Medulla oblongata (tissue), 1 donor: ENCODE measurements around the gene XBP1.
"Not testable (repeated sequence)": the region's sequence is repeated elsewhere in the genome, so short reads cannot be mapped to it uniquely, and the experiment has no call there.

Source experiments
- DNase-seq: peaks from one replicate; pipeline ENCODE4 v3.0.0-alpha.2; 2015; ENCODE audit errors: extremely low spot score

Gene XBP1

GRCh38 chr22:28792491-28793383, 7.6 kb downstream of the XBP1 start:
- DNase-seq = no peak

- DNase-seq = no peak
These were observed 8.4 kb downstream of the XBP1 start for GRCh38 chr22:28791841-28792490.

DNA sequence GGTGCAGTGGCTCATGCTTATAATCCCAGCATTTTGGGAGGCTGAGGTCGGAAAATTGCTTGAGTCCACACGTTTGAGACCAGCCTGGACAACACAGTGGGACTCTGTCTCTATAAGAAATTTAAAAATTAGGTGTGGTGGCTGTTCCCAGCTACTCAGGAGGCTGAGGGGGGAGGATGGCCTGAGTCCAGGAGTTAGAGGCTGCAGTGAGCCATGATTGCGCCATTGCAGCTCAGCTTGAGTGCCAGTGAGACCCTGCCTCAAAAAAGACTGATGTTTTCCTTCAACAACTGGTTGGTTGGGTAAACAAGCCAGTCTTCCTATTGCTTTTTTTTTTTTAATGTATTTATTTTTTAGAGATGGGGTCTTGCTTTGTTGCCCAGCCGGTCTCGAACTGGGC, 9.2 kb downstream of the XBP1 start:
- DNase-seq = no peak

DNA sequence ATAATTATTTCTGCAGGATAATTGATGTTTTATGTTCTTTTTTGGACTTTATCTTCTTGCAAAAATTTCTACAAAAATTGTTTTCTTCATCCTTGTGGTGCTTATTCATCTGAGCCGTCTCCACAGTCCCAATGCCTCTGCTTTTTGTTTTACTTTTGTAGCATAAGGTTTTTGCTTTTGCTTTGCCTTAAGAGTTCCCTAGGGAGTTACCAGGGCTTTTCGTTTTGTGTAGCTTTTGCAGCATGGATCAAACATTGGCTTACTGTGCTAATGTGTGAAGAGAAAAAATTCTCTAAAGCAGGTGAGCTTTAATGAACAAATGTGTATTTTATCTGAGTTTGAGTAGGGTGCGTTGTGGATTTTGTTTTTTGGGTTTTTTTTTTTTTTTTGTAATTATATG, 11.8 kb downstream of the XBP1 start:
- no peak for DNase-seq

DNA sequence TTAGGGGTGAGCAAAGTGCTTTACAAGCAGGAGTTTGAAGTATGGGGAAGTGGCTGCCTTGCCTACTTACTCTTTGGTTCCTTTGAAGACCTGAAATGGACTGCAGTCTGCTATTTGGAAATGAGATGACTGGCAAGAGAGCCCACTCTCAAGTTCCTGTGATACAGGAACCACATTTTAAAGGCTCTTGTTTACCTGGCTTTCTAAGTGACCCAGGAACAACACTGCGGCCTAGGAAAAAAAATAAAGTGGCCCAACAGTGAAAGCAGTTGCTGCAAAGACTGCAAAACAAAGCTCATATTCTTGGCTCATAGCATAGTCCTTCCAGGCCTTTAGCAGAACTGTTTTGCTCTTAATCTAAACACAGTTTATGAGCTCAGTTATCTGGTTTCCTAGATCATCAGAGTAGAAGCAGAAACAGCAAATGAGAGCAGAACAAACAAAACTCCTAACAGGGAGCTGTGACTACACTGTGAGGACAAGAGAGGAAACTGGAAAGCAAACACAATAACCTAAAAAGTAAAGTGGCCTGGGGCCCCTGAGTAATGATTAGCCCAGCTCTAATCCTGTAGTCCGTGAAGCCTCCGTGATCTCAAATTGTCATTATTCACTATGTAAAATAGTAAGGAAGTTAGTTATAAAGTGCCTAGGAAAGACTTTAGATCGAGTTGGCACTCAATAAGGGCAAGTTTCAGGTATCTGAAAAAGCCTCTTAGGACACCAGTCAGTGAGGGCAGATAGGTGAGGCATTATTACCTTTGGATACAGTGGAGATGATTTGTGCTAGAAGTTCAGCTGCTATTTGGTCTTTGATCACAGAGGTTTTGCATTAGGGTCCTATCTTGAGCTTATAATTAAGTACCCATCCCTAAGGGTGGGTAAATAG, 16.3 kb downstream of the XBP1 start:
- no peak for DNase-seq

DNA sequence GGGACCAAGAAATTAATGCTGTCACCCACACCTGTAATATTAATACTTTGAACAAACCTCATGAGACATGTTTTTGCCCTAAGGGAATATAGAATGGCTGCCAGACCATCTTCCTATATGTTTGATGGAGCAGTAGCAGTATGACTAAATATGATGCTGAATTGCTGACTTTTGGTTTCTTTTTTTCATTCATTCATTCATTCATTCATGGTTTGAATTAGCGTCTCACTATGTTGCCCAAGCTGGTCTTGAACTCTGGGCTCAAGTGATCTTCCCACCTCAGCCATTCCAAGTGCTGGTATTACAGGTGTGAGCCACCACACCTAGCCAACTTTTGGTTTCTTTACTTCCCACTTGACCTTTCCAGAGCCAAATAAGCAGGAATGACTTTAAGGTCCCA, 20.1 kb downstream of the XBP1 start:
- DNase-seq = no peak

- DNase-seq = no peak
These were observed 20.5 kb downstream of the XBP1 start for GRCh38 chr22:28779833-28780232.

DNA sequence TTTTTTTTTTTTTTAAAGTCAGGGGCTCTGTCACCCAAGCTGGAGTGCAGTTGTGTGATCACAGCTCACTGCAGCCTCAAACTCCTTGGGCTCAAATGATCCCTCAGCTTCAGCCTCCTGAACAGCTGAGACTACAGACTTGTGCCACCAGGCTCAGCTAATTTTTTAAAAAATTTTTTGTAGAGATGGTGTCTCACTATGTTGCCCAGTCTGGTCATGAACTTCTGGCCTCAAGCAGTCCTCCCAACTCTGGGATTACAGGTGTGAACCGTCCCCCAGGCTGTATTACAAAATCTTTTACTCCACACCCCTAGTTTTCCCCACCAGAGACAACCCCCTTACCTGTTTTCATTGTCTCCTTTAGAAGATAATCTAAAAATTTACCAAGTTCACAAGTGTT, 26.0 kb downstream of the XBP1 start:
- DNase-seq = no peak

- DNase-seq = no peak
These were observed 26.9 kb downstream of the XBP1 start for GRCh38 chr22:28773461-28773867.

DNA sequence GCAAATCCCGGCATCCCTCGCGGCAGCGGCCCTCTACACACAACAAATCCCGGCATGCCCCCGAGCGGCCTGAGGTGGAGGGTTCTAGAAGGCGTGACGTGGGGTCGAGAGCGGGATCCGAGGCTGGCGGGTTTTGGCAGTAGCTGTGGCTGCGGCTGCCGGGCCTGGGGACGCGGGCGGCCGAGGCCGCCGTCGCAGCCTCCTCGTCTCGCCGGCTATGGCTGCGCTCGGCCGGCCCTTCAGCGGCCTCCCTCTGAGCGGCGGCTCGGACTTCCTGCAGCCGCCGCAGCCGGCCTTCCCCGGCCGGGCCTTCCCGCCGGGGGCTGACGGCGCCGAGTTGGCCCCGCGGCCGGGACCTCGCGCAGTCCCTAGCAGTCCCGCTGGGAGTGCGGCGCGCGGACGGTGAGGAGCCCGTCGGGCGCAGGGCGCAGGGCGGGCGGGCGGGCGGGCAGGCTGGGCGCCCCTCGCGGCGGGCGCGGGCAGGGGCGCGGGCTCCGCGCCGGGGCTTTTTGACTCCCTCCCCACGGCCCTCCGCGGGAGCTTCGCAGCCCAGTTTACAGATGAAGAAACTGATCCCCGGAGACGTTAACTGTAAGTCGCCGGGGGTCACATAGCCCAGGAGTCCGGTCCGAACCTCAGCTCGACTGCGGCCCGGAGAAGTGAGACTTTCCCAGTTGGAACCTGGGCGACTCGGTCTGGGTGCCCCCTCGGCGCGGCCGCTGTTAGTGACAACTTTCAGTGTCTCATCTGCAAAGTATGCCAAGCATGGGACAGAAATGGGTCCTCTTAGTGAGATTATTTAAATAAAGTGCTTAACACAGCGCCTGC, 27.5 kb downstream of the XBP1 start, which contains the start of gene CCDC117:
Gene CCDC117, plus strand, starts transcription at position 63 of the 828 bp plus-strand sequence. Its CDS starts 155 bp downstream, at position 218.
- DNase-seq = peak; percentile 98

DNA sequence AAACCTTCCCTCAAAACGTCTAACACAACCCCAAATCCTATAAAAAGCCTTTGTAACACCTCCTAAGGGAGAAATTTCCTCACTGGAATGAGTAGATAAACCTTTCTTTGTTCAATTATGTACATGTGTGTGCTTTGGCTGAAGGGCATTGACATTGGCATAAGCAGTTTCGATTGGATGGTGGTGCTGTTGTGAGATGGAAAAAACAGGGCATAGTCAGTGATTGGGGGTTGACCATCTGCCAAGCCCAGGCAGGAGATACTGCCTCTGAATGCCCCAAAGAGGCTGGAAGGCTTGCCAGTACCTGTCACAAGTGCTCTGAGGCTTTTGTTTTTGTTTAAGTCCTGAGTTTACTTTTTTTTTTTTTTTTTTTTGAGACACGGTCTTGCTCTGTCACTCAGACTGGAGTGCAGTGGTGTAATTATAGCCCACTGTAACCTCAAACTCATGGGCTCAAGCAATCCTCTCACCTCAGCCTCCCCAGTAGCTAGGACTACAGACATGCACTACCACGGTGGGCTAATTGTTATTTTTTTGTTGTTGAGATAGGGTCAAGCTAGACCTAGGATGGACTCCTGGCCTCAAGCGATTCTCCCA, 29.1 kb downstream of the XBP1 start:
- DNase-seq = no peak

GRCh38 chr22:28769394-28770085, 30.8 kb downstream of the XBP1 start:
- DNase-seq = no peak

DNA sequence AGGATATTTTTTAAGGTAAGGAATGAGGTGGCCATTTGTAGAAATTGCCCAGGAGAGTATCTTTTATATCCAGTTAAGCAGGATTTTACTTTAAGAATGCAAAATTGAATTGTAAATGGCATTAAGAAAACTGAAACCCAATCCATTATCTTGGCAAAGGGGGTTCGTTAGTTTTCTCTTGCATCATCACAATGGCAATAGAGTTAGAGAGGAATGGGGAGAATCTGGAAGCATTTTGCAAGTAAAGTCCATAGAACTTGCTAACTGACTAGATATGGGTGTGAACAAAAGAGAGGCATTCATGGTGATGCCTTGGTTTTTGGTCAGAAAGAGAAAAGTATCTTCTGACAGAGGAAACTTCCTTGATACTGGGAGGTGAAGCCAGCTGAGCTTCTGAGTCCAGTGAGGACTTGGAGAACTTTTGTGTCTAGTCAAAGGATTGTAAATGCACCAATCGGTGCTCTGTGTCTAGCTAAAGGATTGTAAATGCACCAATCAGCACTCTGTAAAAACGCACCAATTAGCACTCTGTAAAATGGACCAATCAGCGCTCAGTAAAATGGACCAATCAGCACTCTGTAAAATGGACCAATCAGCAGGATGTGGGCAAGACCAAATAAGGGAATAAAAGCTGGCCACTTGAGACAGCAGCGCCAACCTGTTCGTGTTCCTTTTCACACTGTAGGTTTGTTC, 31.5 kb downstream of the XBP1 start:
- DNase-seq = no peak

DNA sequence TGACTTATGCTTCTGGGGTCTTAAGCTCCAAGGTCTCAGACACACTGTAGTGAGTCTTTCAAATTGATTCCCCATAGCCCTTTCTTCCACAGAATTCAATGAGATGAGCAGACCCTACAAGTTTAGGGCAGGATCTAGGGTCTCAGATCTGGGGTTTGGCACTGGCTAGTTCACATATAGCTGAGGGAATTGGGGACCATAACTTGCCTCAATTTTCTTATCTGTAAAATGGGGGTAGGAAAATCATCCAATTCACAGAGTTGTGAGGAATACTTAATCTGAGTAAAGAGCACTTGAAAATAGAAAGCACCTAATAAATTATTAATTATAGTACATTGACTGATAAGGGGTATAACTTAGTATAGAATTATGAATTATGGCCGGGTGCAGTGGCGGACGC, 33.7 kb downstream of the XBP1 start:
- DNase-seq = no peak

GRCh38 chr22:28762000-28762399, 38.4 kb downstream of the XBP1 start:
- DNase-seq = not testable (repeated sequence)

DNA sequence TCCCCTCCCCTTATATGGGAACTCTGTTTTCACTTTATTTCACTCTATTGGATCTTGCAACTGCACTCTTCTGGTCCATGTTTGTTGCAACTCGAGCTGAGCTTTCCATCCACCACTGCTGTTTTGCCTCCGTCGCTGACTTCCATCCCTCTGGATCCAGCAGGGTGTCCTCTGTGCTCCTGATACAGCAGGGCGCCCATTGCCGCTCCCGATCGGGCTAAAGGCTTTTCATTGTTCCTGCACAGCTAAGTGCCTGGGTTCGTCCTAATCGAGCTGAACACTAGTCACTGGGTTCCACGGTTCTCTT, 39.0 kb downstream of the XBP1 start:
- no peak for DNase-seq

DNA sequence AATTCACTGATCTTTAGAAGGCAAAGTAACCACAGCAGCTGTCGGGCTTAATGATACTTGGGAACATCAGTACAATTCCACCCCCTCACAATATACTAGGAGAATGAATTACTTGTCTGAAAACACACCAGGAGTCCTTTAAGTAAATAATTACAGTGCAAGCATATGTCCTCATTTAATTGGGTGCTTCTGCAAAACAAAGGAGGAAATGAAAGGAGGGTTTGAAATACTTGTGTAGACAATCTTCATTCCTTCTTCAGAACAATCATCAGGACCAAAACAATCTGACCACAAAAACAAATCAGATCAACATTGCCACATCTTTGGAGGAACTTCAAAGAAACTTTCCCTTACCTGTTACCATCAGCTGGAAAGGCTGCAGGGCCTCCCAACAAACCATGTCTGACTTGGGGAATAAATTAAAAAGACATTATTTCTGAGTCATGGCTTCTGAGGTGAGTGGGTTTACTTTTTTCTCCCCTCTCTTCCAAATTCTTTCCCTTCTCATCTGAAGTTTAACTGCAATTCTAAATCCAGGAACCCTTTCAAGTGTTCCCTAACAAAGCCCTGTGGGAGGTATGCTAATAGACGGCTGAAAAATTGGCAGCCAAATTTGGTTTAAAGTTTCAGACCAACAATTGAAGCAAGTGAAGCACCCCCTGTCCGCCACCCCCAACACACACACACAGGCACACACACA, 40.4 kb downstream of the XBP1 start:
- DNase-seq = peak; percentile 20

DNA sequence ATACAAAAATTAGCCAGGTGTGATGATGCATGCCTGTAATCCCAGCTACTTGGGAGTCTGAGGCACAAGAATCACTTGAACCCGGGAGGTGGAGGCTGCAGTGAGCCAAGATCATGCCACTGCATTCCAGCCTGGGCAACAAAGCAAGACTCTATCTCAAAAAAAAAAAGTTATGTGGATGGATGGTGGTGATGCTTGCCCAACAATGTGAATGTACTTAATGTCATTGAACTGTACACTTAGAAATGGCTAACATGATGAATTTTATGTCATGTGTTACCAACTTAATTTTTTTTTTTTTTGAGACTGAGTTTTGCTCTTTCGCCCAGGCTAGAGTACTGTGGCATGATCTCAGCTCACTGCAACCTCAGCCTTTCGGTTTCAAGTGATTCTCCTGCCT, 45.9 kb downstream of the XBP1 start:
- not testable (repeated sequence) for DNase-seq

DNA sequence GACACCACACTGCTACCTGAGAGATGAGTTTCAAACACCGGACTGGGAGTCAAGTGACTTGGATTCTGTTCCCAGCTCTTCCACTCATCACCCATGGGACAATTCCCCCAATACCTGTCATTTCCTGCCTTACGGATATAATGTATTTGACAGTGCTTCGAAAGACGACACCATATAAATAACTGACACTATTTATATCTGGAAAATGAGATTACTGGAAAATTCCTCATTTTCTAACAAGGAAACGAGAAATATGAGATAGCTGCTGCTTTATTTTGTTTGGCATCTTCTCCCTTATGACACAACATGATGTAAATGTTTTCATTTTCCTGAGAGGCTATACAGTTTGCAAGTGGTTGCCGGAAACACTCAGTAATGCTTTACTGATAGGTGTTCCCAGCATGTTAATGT, 49.9 kb downstream of the XBP1 start:
- DNase-seq = no peak
